Activated CD8-positive, alpha-beta memory T cell treated with anti-CD3 and anti-CD28 coated beads, Interleukin-2, amount 10 ng/mL, durations not matched to agents 7 days and 5 days (primary cell): ENCODE measurements around the gene ANKRD35. TPM values are rescaled to one million over a fixed set of nuclear protein-coding genes. Genes with fewer than 3 reads are reported as not detected.

Experiments
- microRNA-seq: library from miRNA; unstranded; fragments of <30 nt; microRNA quantifications from one replicate; pipeline ENCODE4 v1.2.0, GENCODE V29; 2022
- total RNA-seq, 2 experiments: library from RNA; stranded (reverse); gene quantifications; one replicate each; pipeline ENCODE4 v1.2.3, GENCODE V29; 2021

ANKRD35 gene
- total RNA-seq, 2 experiments from 2014 or later, result 1.1 to 1.4 TPM

Small RNAs within 50 kb of the gene (microRNA-seq; reads per million reads assigned to microRNA genes)
- not detected for gene MIR6736

Other genes starting within 250 kb of the ANKRD35 start
- gene PDZK1, start 178.5 kb downstream of the ANKRD35 start, total RNA-seq, result under 1 TPM in 1 of 2 experiments, not detected in 1; 0.12 TPM
- gene CD160, start 166.4 kb downstream of the ANKRD35 start, total RNA-seq, result 1 to 10 TPM; 3.9 to 5.4 TPM
- gene RNF115, start 61.8 kb downstream of the ANKRD35 start, total RNA-seq, result 10 to 100 TPM; 14.6 to 18.0 TPM
- gene POLR3C, start 61.7 kb downstream of the ANKRD35 start, total RNA-seq, result 10 to 100 TPM; 31.1 to 37.0 TPM
- gene NUDT17, start 40.2 kb downstream of the ANKRD35 start, total RNA-seq, result 1 to 10 TPM; 2.8 to 4.1 TPM
- 10 to 100 TPM; 20.3 to 23.6 TPM for gene PIAS3, start 26.8 kb downstream of the ANKRD35 start, total RNA-seq
- gene ITGA10, start 24.2 kb upstream of the ANKRD35 start, total RNA-seq, result 1 to 10 TPM; 1.8 to 2.1 TPM
- 10 to 100 TPM; 27.3 to 36.2 TPM for gene PEX11B, start 32.9 kb upstream of the ANKRD35 start, total RNA-seq
- 100 to 1,000 TPM; 189 to 249 TPM for gene RBM8A, start 41.6 kb upstream of the ANKRD35 start, total RNA-seq
- gene LIX1L, start 72.2 kb upstream of the ANKRD35 start, total RNA-seq, result 10 to 100 TPM; 35.0 to 36.2 TPM
- gene ANKRD34A, start 78.7 kb upstream of the ANKRD35 start, total RNA-seq, result 1 to 10 TPM; 3.8 to 4.6 TPM
- 10 to 100 TPM; 23.5 to 29.1 TPM for gene POLR3GL, start 78.8 kb upstream of the ANKRD35 start, total RNA-seq
- gene TXNIP, start 110.7 kb upstream of the ANKRD35 start, total RNA-seq, result 100 to 1,000 TPM; 127 to 207 TPM
- gene HJV, start 135.9 kb upstream of the ANKRD35 start, total RNA-seq, result not detected